IMR-90 (cell line): ENCODE measurements around the gene RYR3. TPM values are rescaled to one million over a fixed set of nuclear protein-coding genes. Genes with fewer than 3 reads are reported as not detected.

Experiments used
- ATAC-seq: fragments of 200-7000 bp; cut with Tn5 transposase; 2 replicates; pipeline ENCODE4 v1.9.1; 2020; ENCODE audit warnings: low read depth, mild to moderate bottlenecking, moderate library complexity
- BruUV-seq: library from RNA; stranded (reverse); fragments of 400-500 nt; replicated peaks from 2 replicates; lab custom pipeline; 2021; lab: Mats Ljungman, UMichigan
- CTCF ChIA-PET: fragments of 300-600 bp; formaldehyde crosslinking; extraction: SDS; loops from one replicate; lab custom pipeline; 2021; ENCODE audit warnings: antibody characterized with exemption; lab: Yijun Ruan, JAX
- POLR2A ChIA-PET: fragments of 300-600 bp; sonication (Branson Sonifier 250); formaldehyde crosslinking; loops from one replicate; lab custom pipeline; 2022; ENCODE audit warnings: antibody characterized with exemption; ENCODE audit not compliant: unreplicated experiment; lab: Charles Lee
- DNase-seq: peaks from one replicate; pipeline ENCODE4 v3.0.0; 2013
- H2AFZ ChIP-seq: replicated peaks from 2 replicates; pipeline ENCODE3; 2013; ENCODE audit warnings: low read length, mild to moderate bottlenecking; ENCODE audit not compliant: poor library complexity
- H2AK5ac ChIP-seq: 2 replicates; pipeline ENCODE4 v1.6.1; 2013; ENCODE audit warnings: low read depth, low read length, inconsistent platforms
- H2AK9ac ChIP-seq: replicated peaks from 2 replicates; pipeline ENCODE3; 2013; ENCODE audit warnings: mild to moderate bottlenecking, low read depth, low read length, moderate library complexity; ENCODE audit not compliant: poor library complexity
- H2BK120ac ChIP-seq: 2 replicates; pipeline ENCODE4 v1.6.1; 2013; ENCODE audit warnings: low read depth, low read length, inconsistent platforms
- H2BK15ac ChIP-seq: 3 replicates; pipeline ENCODE4 v1.6.1; 2013; ENCODE audit warnings: low read depth, low read length, inconsistent platforms
- H2BK20ac ChIP-seq: 2 replicates; pipeline ENCODE4 v1.6.1; 2013; ENCODE audit warnings: low read depth, mild to moderate bottlenecking, inconsistent platforms, low read length, moderate library complexity
- H2BK5ac ChIP-seq: 2 replicates; pipeline ENCODE4 v1.6.1; 2013; ENCODE audit warnings: mild to moderate bottlenecking, low read depth, low read length, inconsistent platforms; ENCODE audit not compliant: poor library complexity, severe bottlenecking
- H3K14ac ChIP-seq: replicated peaks from 2 replicates; pipeline ENCODE4 v1.6.1; 2013; ENCODE audit warnings: low read depth, low read length, inconsistent platforms
- H3K18ac ChIP-seq: 2 replicates; pipeline ENCODE4 v1.6.1; 2013; ENCODE audit warnings: low read depth, low read length, control low read depth
- H3K23ac ChIP-seq: 2 replicates; pipeline ENCODE4 v1.6.1; 2013; ENCODE audit warnings: low read depth, low read length, inconsistent platforms
- H3K27ac ChIP-seq: 2 replicates; pipeline ENCODE4 v1.5.1; 2013; ENCODE audit warnings: mild to moderate bottlenecking, control low read depth, low read length; ENCODE audit not compliant: insufficient read depth
- H3K27me3 ChIP-seq: 2 replicates; pipeline ENCODE4 v1.6.1; 2013; ENCODE audit warnings: low read length; ENCODE audit not compliant: control insufficient read depth, insufficient read depth
- H3K36me3 ChIP-seq: 2 replicates; pipeline ENCODE4 v1.6.1; 2013; ENCODE audit warnings: low read length, mixed read lengths; ENCODE audit not compliant: control insufficient read depth, insufficient read depth
- H3K4ac ChIP-seq: 2 replicates; pipeline ENCODE4 v1.6.1; 2013; ENCODE audit warnings: low read depth, low read length, inconsistent platforms
- H3K4me1 ChIP-seq: 2 replicates; pipeline ENCODE4 v1.6.1; 2013; ENCODE audit warnings: low read length, mixed read lengths; ENCODE audit not compliant: control insufficient read depth, insufficient read depth
- H3K4me2 ChIP-seq: 2 replicates; pipeline ENCODE4 v1.6.1; 2013; ENCODE audit warnings: low read depth, mild to moderate bottlenecking, control low read depth, low read length, moderate library complexity
- H3K4me3 ChIP-seq: 2 replicates; pipeline ENCODE4 v1.5.1; 2013; ENCODE audit warnings: low read depth, mild to moderate bottlenecking, control low read depth, low read length, moderate library complexity; ENCODE audit not compliant: insufficient read depth
- H3K56ac ChIP-seq: 2 replicates; pipeline ENCODE4 v1.6.1; 2013; ENCODE audit warnings: low read length, inconsistent platforms; ENCODE audit not compliant: insufficient read depth; ENCODE audit errors: extremely low read depth
- H3K79me1 ChIP-seq, 2 experiments: 2 replicates each; pipeline ENCODE4 v1.6.1; 2013; ENCODE audit warnings: low read length in 2 of 2, inconsistent platforms in 1 of 2, low read depth in 1 of 2
- H3K9ac ChIP-seq: 2 replicates; pipeline ENCODE4 v1.6.1; 2013; ENCODE audit warnings: low read depth, low read length, control low read depth
- H3K9me1 ChIP-seq: 2 replicates; pipeline ENCODE4 v1.6.1; 2013; ENCODE audit warnings: low read length, inconsistent platforms; ENCODE audit not compliant: insufficient read depth
- H3K9me3 ChIP-seq: 2 replicates; pipeline ENCODE4 v1.6.1; 2013; ENCODE audit warnings: low read length; ENCODE audit not compliant: control insufficient read depth, insufficient read depth
- H4K20me1 ChIP-seq: 2 replicates; pipeline ENCODE4 v1.6.1; 2013; ENCODE audit warnings: low read length, inconsistent platforms; ENCODE audit not compliant: insufficient read depth
- H4K5ac ChIP-seq: 2 replicates; pipeline ENCODE4 v1.6.1; 2013; ENCODE audit warnings: mild to moderate bottlenecking, low read depth, low read length, control low read depth
- H4K8ac ChIP-seq, 2 experiments: 2 replicates each; pipeline ENCODE4 v1.6.1; 2013; ENCODE audit warnings: low read depth in 2 of 2, low read length in 2 of 2, control low read depth in 1 of 2, inconsistent platforms in 1 of 2
- H4K91ac ChIP-seq: 2 replicates; pipeline ENCODE4 v1.6.1; 2013; ENCODE audit warnings: low read depth, low read length, inconsistent platforms; ENCODE audit not compliant: insufficient read depth
- BHLHE40 ChIP-seq: fragments of 150-350 bp; IDR thresholded peaks from 2 replicates; pipeline ENCODE4 v1.6.1; 2016; ENCODE audit warnings: mild to moderate bottlenecking, low read depth, low read length
- CEBPB ChIP-seq: IDR thresholded peaks from 2 replicates; pipeline ENCODE4 v1.6.1; 2012; ENCODE audit warnings: low read depth, low read length, improper control_type of control experiment
- CHD1 ChIP-seq: IDR thresholded peaks from 2 replicates; pipeline ENCODE4 v1.6.1; 2012; ENCODE audit warnings: low read depth, low read length, improper control_type of control experiment
- FOS ChIP-seq: fragments of 150-350 bp; IDR thresholded peaks from 2 replicates; pipeline ENCODE4 v1.6.1; 2016; ENCODE audit warnings: low read depth, low read length
- MAFK ChIP-seq: IDR thresholded peaks from 2 replicates; pipeline ENCODE4 v1.6.1; 2012; ENCODE audit warnings: low read depth, low read length, improper control_type of control experiment
- MAZ ChIP-seq: IDR thresholded peaks from 2 replicates; pipeline ENCODE4 v1.6.1; 2012; ENCODE audit warnings: low read depth, mild to moderate bottlenecking, low read length, improper control_type of control experiment, moderate library complexity, borderline replicate concordance
- MXI1 ChIP-seq: IDR thresholded peaks from 2 replicates; pipeline ENCODE4 v1.6.1; 2012; ENCODE audit warnings: low read depth, mild to moderate bottlenecking, low read length, moderate library complexity, borderline replicate concordance
- NFE2L2 ChIP-seq: fragments of 150-350 bp; IDR thresholded peaks from 2 replicates; pipeline ENCODE4 v1.6.1; 2016; ENCODE audit warnings: low read depth, mild to moderate bottlenecking, low read length
- RAD21 ChIP-seq: IDR thresholded peaks from 2 replicates; pipeline ENCODE4 v1.6.1; 2012; ENCODE audit warnings: low read length, improper control_type of control experiment
- RCOR1 ChIP-seq: IDR thresholded peaks from 2 replicates; pipeline ENCODE4 v1.6.1; 2012; ENCODE audit warnings: mild to moderate bottlenecking, low read length, improper control_type of control experiment; ENCODE audit not compliant: insufficient replicate concordance
- RFX5 ChIP-seq: IDR thresholded peaks from 2 replicates; pipeline ENCODE4 v1.8.0; 2012; ENCODE audit warnings: low read depth, mild to moderate bottlenecking, low read length, moderate library complexity
- WGBS, 2 experiments: methylation state at CpG; one replicate each; pipeline versions ENCODE4 v1.1.5 to v1.1.7; 2013; ENCODE audit warnings: missing lambda C conversion rate in 2 of 2; ENCODE audit not compliant: insufficient read length in 1 of 2; ENCODE audit errors: extremely low coverage in 2 of 2; 5-methylcytosine and 5-hydroxymethylcytosine counted together
- dilution Hi-C: fragments of 300-500 bp; cut with HindIII; formaldehyde crosslinking; loops from one replicate; pipeline ENCODE4 v1.14.3; 2018; ENCODE audit warnings: low sequenced_read_pairs; ENCODE audit not compliant: unreplicated experiment
- in situ Hi-C: fragments of 300-500 bp; cut with MboI; formaldehyde crosslinking; loops from 3 replicates; pipeline ENCODE4 v1.14.3; 2019; ENCODE audit warnings: low sequenced_read_pairs, inconsistent platforms, mixed read lengths
- intact Hi-C: fragments of 100-400 bp; cut with micrococcal nuclease; formaldehyde crosslinking; loops from 2 replicates; pipeline ENCODE4 v1.10.0; 2022
- polyA plus RNA-seq, 3 experiments: library from polyadenylated mRNA; depleted of rRNA; stranded (reverse); fragments of >200 nt; gene quantifications; 2 replicates each; pipeline ENCODE4 v1.2.3, GENCODE V29; 2012; ENCODE audit warnings: low replicate concordance in 1 of 3
- total RNA-seq: library from RNA; depleted of rRNA; stranded (reverse); fragments of >200 nt; gene quantifications from 2 replicates; pipeline ENCODE4 v1.2.3, GENCODE V29; 2012
- TF ChIP-seq, protein P1 (sequence below): fragments of 150-350 bp; IDR thresholded peaks from 2 replicates; pipeline ENCODE4 v1.6.1; 2016; ENCODE audit warnings: low read depth, mild to moderate bottlenecking, low read length, moderate library complexity, borderline replicate concordance
- TF ChIP-seq, protein P2 (sequence below): conservative IDR thresholded peaks from 2 replicates; pipeline ENCODE4 v1.5.1; 2012; ENCODE audit warnings: mild to moderate bottlenecking, low read depth, low read length, improper control_type of control experiment
- TF ChIP-seq, protein P3 (sequence below): fragments of 150-350 bp; IDR thresholded peaks from 2 replicates; pipeline ENCODE4 v1.6.1; 2017; ENCODE audit warnings: mild to moderate bottlenecking, antibody characterized with exemption, low read length, low read depth

The RYR3 gene
- total and polyA plus RNA-seq, 2 of the 4 experiments (the other 2 are of a cell fraction) = 0.18 TPM; not detected in 1

DNA sequence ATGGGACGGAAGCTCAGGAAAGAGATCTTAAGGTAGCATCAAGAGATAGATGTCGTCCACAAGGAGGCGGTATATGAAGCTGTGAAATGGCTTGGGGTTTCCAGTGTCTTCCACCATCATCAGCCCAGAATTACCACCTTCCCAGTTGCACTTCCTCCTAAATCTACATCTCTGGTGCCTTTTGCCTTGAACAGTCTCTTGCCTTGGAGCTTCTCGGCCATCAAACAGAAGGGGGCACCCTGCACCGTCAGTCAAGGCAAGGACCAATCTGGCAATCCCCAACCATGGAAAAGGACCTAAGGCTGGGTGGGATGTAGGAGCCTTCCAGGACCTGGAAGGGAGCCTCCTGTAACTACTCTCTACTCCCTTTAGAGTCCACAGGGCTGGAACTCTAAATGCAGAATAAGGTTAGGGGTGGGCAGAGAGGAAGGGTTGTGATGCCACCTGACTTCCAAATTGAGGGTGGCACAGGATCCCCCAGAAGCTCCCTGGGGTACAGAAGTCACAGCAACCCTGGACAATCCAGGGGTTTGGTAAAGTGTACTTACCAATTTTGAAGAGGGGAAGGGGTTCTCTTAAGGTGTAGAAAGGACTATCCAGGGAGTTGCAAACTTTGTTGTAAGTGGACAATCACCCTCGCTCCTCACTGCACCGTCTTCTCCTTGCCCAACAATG lies 1.0 kb upstream of the RYR3 start:
- dilution Hi-C loops (no loop called here), intact Hi-C loops (no loop called here), in situ Hi-C loops (loop anchor here (10.0 kb wide), 1 partner anchor 395 kb away; no protein-coding TSS in a partner anchor)
- Histone ChIP-seq H2AFZ (no peak overlapping the region), H3K4ac (no peak overlapping the region), H3K56ac (no peak overlapping the region), H2AK9ac (no peak overlapping the region), H3K79me1 (no peaks in the 10 kb centered on the region), H3K23ac (no peak overlapping the region), H3K27ac (no peak overlapping the region), H3K4me2 (no peak overlapping the region), H3K4me3 (no peak overlapping the region), H2BK5ac (no peak overlapping the region), H2BK15ac (no peak overlapping the region), H2AK5ac (no peak overlapping the region), H3K9me3 (no peaks in the 10 kb centered on the region), H3K9ac (no peak overlapping the region), H3K4me1 (no peaks in the 10 kb centered on the region), H3K9me1 (no peaks in the 10 kb centered on the region), H3K27me3 (peaks cover 33% of the 10 kb centered on the region), H4K8ac (no peak overlapping the region), H2BK120ac (no peak overlapping the region), H4K91ac (no peak overlapping the region), H3K14ac (no peak overlapping the region), H3K18ac (no peak overlapping the region), H3K36me3 (no peaks in the 10 kb centered on the region), H2BK20ac (no peak overlapping the region), H4K5ac (no peak overlapping the region), H4K20me1 (no peaks in the 10 kb centered on the region)
- DNase-seq (no peak), ATAC-seq (no peak)
- 40% methylated on average over 1 of the region's 7 CpGs; no CpG with 5 or more reads in 1 of the 2 experiments for WGBS, 2 experiments
- POLR2A ChIA-PET = no interaction called here
- TF ChIP-seq CEBPB (no peak), NFE2L2 (no peak), RFX5 (no peak), BHLHE40 (no peak), FOS (no peak), MAFK (no peak), RAD21 (no peak), CHD1 (no peak), MXI1 (no peak), RCOR1 (no peak), MAZ (no peak)
- TF ChIP-seq, protein P1, sequence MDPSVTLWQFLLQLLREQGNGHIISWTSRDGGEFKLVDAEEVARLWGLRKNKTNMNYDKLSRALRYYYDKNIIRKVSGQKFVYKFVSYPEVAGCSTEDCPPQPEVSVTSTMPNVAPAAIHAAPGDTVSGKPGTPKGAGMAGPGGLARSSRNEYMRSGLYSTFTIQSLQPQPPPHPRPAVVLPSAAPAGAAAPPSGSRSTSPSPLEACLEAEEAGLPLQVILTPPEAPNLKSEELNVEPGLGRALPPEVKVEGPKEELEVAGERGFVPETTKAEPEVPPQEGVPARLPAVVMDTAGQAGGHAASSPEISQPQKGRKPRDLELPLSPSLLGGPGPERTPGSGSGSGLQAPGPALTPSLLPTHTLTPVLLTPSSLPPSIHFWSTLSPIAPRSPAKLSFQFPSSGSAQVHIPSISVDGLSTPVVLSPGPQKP = no peak
- TF ChIP-seq, protein P2, sequence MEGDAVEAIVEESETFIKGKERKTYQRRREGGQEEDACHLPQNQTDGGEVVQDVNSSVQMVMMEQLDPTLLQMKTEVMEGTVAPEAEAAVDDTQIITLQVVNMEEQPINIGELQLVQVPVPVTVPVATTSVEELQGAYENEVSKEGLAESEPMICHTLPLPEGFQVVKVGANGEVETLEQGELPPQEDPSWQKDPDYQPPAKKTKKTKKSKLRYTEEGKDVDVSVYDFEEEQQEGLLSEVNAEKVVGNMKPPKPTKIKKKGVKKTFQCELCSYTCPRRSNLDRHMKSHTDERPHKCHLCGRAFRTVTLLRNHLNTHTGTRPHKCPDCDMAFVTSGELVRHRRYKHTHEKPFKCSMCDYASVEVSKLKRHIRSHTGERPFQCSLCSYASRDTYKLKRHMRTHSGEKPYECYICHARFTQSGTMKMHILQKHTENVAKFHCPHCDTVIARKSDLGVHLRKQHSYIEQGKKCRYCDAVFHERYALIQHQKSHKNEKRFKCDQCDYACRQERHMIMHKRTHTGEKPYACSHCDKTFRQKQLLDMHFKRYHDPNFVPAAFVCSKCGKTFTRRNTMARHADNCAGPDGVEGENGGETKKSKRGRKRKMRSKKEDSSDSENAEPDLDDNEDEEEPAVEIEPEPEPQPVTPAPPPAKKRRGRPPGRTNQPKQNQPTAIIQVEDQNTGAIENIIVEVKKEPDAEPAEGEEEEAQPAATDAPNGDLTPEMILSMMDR = no peak
- TF ChIP-seq, protein P3, sequence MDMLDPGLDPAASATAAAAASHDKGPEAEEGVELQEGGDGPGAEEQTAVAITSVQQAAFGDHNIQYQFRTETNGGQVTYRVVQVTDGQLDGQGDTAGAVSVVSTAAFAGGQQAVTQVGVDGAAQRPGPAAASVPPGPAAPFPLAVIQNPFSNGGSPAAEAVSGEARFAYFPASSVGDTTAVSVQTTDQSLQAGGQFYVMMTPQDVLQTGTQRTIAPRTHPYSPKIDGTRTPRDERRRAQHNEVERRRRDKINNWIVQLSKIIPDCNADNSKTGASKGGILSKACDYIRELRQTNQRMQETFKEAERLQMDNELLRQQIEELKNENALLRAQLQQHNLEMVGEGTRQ = no peak
- CTCF ChIA-PET = interaction anchor here (1.0 kb wide), 1 partner anchor 11 kb away, joined by 4 read pairs; no protein-coding TSS in a partner anchor
- BruUV-seq = no TSS peak
